Activated CD4-positive, alpha-beta T cell treated with anti-CD3 and anti-CD28 coated beads, Interleukin-2, amount 50 U/mL, for 24 hours (primary cell): ENCODE measurements around the gene TBCK.
"Not testable (repeated sequence)": the region's sequence is repeated elsewhere in the genome, so short reads cannot be mapped to it uniquely, and the experiment has no call there.

Experiments
- DNase-seq, 2 donors: peaks; one replicate each; pipeline ENCODE4 v3.0.0-alpha.2; 2020; ENCODE audit warnings: low read depth in 1 of 2, low spot score in 1 of 2

Gene TBCK

GRCh38 chr4:106238820-106239420 lies 77.1 kb downstream of the TBCK start:
- no peak for DNase-seq

GRCh38 chr4:106231931-106232330 lies 84.1 kb downstream of the TBCK start:
- no peak for DNase-seq

- no peak for DNase-seq
These were observed 93.5 kb downstream of the TBCK start for GRCh38 chr4:106222548-106222947.

- not testable (repeated sequence) for DNase-seq
These were observed 102.7 kb downstream of the TBCK start for GRCh38 chr4:106213291-106213690.

GRCh38 chr4:106210021-106210420 lies 106.0 kb downstream of the TBCK start:
- no peak for DNase-seq

- no peak for DNase-seq
These were observed 107.2 kb downstream of the TBCK start for GRCh38 chr4:106208481-106209460.

- no peak for DNase-seq
These were observed 114.6 kb downstream of the TBCK start for GRCh38 chr4:106201373-106201772.

GRCh38 chr4:106195435-106195950 lies 120.5 kb downstream of the TBCK start:
- no peak for DNase-seq

- no peak for DNase-seq
These were observed 121.2 kb downstream of the TBCK start for GRCh38 chr4:106194801-106195200.

- DNase-seq, result no peak
These were observed 123.9 kb downstream of the TBCK start for GRCh38 chr4:106192131-106192530.

GRCh38 chr4:106186201-106186600 lies 129.8 kb downstream of the TBCK start:
- DNase-seq, result no peak

- DNase-seq, result no peak
These were observed 132.5 kb downstream of the TBCK start for GRCh38 chr4:106183551-106183950.

GRCh38 chr4:106172861-106173260 lies 143.1 kb downstream of the TBCK start:
- no peak for DNase-seq

GRCh38 chr4:106165351-106166010 lies 150.5 kb downstream of the TBCK start:
- DNase-seq, result no peak

GRCh38 chr4:106162278-106162677 lies 153.7 kb downstream of the TBCK start:
- DNase-seq, result no peak

GRCh38 chr4:106160560-106160959 lies 155.4 kb downstream of the TBCK start:
- DNase-seq, result no peak

- no peak for DNase-seq
These were observed 166.1 kb downstream of the TBCK start for GRCh38 chr4:106149911-106150310.

GRCh38 chr4:106149026-106149425 lies 167.0 kb downstream of the TBCK start:
- no peak for DNase-seq

GRCh38 chr4:106142616-106143127 lies 173.3 kb downstream of the TBCK start:
- no peak for DNase-seq

GRCh38 chr4:106140601-106141000 lies 175.4 kb downstream of the TBCK start:
- DNase-seq, result no peak

- no peak for DNase-seq
These were observed 179.2 kb downstream of the TBCK start for GRCh38 chr4:106136777-106137331.
